GM19035 (cell line): Measurements from ENCODE around the gene SPINK1.
A peak's percentile ranks its signal among the peaks of the same experiment; 100 is the strongest.
"Not testable (repeated sequence)": the region's sequence is repeated elsewhere in the genome, so short reads cannot be mapped to it uniquely, and the experiment has no call there.

Source experiments
- ATAC-seq: cut with Tn5 transposase; IDR thresholded peaks from one replicate; pipeline ENCODE4 v1.9.1; 2021; ENCODE audit not compliant: unreplicated experiment

SPINK1 gene

GRCh38 chr5:147809830-147810666, 21.4 kb downstream of the SPINK1 start:
- ATAC-seq: no peak

- ATAC-seq: peak; percentile 87
These were observed 26.4 kb downstream of the SPINK1 start for GRCh38 chr5:147805030-147805454.

GRCh38 chr5:147804334-147804733, 27.1 kb downstream of the SPINK1 start:
- no peak for ATAC-seq

GRCh38 chr5:147803926-147804325, 27.5 kb downstream of the SPINK1 start:
- no peak for ATAC-seq

- not testable (repeated sequence) for ATAC-seq
These were observed 28.3 kb downstream of the SPINK1 start for GRCh38 chr5:147803161-147803560.

GRCh38 chr5:147801461-147801860, 30.0 kb downstream of the SPINK1 start:
- no peak for ATAC-seq

GRCh38 chr5:147800491-147800890, 31.0 kb downstream of the SPINK1 start:
- ATAC-seq: no peak

- ATAC-seq: no peak
These were observed 34.7 kb downstream of the SPINK1 start for GRCh38 chr5:147796556-147797308.

- no peak for ATAC-seq
These were observed 40.3 kb downstream of the SPINK1 start for GRCh38 chr5:147791181-147791580.

- no peak for ATAC-seq
These were observed 41.7 kb downstream of the SPINK1 start for GRCh38 chr5:147789820-147790219.

GRCh38 chr5:147788023-147788422, 43.4 kb downstream of the SPINK1 start:
- no peak for ATAC-seq

GRCh38 chr5:147786142-147786541, 45.3 kb downstream of the SPINK1 start:
- ATAC-seq: no peak

- ATAC-seq: no peak
These were observed 47.1 kb downstream of the SPINK1 start for GRCh38 chr5:147784146-147784987.

- peak; percentile 85 for ATAC-seq
These were observed 49.1 kb downstream of the SPINK1 start, which contains the start of gene JAKMIP2 for GRCh38 chr5:147782110-147783028. Gene JAKMIP2, minus strand, starts transcription at chr5:147782728. Its CDS starts 110,922 bp downstream, at chr5:147671806.

GRCh38 chr5:147780924-147781573, 50.4 kb downstream of the SPINK1 start:
- ATAC-seq: no peak

GRCh38 chr5:147779694-147780093, 51.8 kb downstream of the SPINK1 start:
- no peak for ATAC-seq

- no peak for ATAC-seq
These were observed 54.5 kb downstream of the SPINK1 start for GRCh38 chr5:147776989-147777388.
